ENCODE data around the gene MORN1.

DNA sequence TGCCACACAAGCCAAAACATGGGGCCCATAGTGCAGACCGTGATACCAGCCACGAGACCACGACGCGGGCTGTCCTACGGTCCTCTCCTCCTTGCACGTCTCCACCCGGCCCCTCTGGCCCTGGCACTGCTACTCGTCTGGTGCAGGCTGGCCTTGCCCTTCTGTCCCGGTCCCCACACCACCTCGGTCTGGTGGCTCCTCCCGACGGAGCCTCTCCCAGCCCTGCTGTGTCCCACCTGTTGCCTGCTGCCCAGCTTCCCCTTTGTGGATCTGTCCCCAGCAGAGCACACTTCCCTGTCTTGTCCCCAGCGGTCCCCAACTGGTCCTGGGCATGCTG, 50.5 kb downstream of the MORN1 start:
- no peak for TF ChIP-seq EZH2 (IDR thresholded peaks at IDR 0.05; ENCODE audit: low read length)
- TF ChIP-seq, protein P1, sequence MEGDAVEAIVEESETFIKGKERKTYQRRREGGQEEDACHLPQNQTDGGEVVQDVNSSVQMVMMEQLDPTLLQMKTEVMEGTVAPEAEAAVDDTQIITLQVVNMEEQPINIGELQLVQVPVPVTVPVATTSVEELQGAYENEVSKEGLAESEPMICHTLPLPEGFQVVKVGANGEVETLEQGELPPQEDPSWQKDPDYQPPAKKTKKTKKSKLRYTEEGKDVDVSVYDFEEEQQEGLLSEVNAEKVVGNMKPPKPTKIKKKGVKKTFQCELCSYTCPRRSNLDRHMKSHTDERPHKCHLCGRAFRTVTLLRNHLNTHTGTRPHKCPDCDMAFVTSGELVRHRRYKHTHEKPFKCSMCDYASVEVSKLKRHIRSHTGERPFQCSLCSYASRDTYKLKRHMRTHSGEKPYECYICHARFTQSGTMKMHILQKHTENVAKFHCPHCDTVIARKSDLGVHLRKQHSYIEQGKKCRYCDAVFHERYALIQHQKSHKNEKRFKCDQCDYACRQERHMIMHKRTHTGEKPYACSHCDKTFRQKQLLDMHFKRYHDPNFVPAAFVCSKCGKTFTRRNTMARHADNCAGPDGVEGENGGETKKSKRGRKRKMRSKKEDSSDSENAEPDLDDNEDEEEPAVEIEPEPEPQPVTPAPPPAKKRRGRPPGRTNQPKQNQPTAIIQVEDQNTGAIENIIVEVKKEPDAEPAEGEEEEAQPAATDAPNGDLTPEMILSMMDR (optimal IDR thresholded peaks at IDR 0.05 in 1 of 3, IDR thresholded peaks at IDR 0.05 in 1 of 3, conservative IDR thresholded peaks at IDR 0.05 in 1 of 3; ENCODE audit: extremely low read depth in 1 of 3, insufficient read depth in 2 of 3, low read length in 3 of 3), result no peak
